PFSK-1 (cell line): ENCODE measurements around the gene CHD3.

Experiments used
- FOXP2 ChIP-seq: optimal IDR thresholded peaks from 2 replicates; pipeline ENCODE3; 2011; ENCODE audit warnings: borderline replicate concordance, control low read depth, inconsistent platforms; ENCODE audit not compliant: insufficient read depth; ENCODE audit errors: extremely low read length, extremely low read depth
- POLR2AphosphoS5 ChIP-seq: IDR thresholded peaks from 2 replicates; pipeline ENCODE4 v1.6.1; 2012; ENCODE audit warnings: low read depth, mild to moderate bottlenecking, control low read depth, low read length, moderate library complexity
- REST ChIP-seq, 2 experiments: IDR thresholded peaks; 2 replicates each; pipeline versions ENCODE4 v1.6.1 to v1.8.0; 2011 to 2012; ENCODE audit warnings: low read depth in 2 of 2, low read length in 2 of 2, control low read depth in 1 of 2, inconsistent platforms in 1 of 2, mild to moderate bottlenecking in 1 of 2, moderate library complexity in 1 of 2; ENCODE audit not compliant: insufficient read depth in 1 of 2
- SIN3A ChIP-seq: IDR thresholded peaks from 2 replicates; pipeline ENCODE4 v1.6.1; 2012; ENCODE audit warnings: mild to moderate bottlenecking, low read length, moderate library complexity, borderline replicate concordance; ENCODE audit not compliant: insufficient read depth
- TAF1 ChIP-seq: IDR thresholded peaks from 2 replicates; pipeline ENCODE4 v1.6.1; 2012; ENCODE audit warnings: low read length, control low read depth, borderline replicate concordance; ENCODE audit not compliant: insufficient read depth

The CHD3 gene

GRCh38 chr17:7841396-7841914, 47.1 kb upstream of the CHD3 start:
- TF ChIP-seq SIN3A (peak; percentile 76; the same call in 1 of the 2 replicates), FOXP2 (no peak), REST (IDR thresholded peaks at IDR 0.05; ENCODE audit: insufficient read depth in 1 of 2, low read depth in 2 of 2, low read length in 2 of 2) (no peak), TAF1 (no peak), POLR2AphosphoS5 (peak; percentile 34)

- TF ChIP-seq SIN3A (0 out of 2 replicates have a peak, but pooled peaks have one; percentile 71), FOXP2 (no peak), REST (IDR thresholded peaks at IDR 0.05; ENCODE audit: insufficient read depth in 1 of 2, low read depth in 2 of 2, low read length in 2 of 2) (no peak)
Observed at GRCh38 chr17:7841915-7842379, 46.6 kb upstream of the CHD3 start.

- TF ChIP-seq SIN3A: peak; percentile 90
- 0 out of 4 replicates have a peak, but pooled peaks of 1 of the 2 experiments have one; percentile 45 for TF ChIP-seq REST (IDR thresholded peaks at IDR 0.05; ENCODE audit: insufficient read depth in 1 of 2, low read depth in 2 of 2, low read length in 2 of 2)
- no peak for TF ChIP-seq FOXP2
Observed at GRCh38 chr17:7842380-7843256, 46.0 kb upstream of the CHD3 start.

GRCh38 chr17:7843257-7843535, 45.4 kb upstream of the CHD3 start:
- TF ChIP-seq FOXP2: no peak
- no peak; the same call in 1 of the 2 replicates for TF ChIP-seq TAF1
- TF ChIP-seq REST (IDR thresholded peaks at IDR 0.05; ENCODE audit: insufficient read depth in 1 of 2, low read depth in 2 of 2, low read length in 2 of 2): no peak
- TF ChIP-seq SIN3A: no peak
- TF ChIP-seq POLR2AphosphoS5: no peak
